ENCODE results near the gene PLPPR2. TPM values are rescaled to one million over a fixed set of nuclear protein-coding genes. Genes with fewer than 3 reads are reported as not detected.
"Not testable (repeated sequence)": the region's sequence is repeated elsewhere in the genome, so short reads cannot be mapped to it uniquely, and the experiment has no call there.

Gene PLPPR2
- total RNA-seq, 1 donor from 2014 or later: 34.2 TPM

DNA sequence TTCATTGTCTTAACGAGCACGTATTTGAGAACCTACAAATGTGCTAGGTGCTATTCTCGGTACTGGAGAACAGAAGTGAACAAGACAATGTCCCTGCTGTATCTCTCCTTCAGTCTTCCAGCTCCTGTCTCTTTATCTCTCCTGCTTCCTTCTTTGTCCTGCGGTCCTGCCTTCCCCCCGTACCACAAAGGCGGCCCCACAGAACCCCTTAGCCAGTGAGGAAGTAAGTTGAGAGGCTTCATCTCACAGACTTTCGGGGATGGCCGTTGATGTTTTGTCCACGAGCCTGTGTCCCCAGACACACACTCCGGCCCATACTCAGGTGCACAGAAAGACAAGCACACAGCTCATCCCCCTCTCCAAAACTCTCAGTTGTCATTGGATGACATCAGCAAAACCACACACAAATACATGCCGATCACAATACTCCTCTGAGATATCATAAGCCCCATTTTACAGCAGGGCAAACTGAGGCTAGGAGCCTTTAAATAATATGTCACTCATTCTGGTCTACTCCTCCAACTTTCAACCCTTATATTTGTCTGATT lies 18.7 kb downstream of the PLPPR2 start:
- no peak for DNase-seq (ENCODE audit: low spot score)

GRCh38 chr19:11374433-11375142 lies 19.4 kb downstream of the PLPPR2 start, which contains the start of gene SWSAP1:
Gene SWSAP1 (plus strand): TSS chr19:11374666. CDS start chr19:11374681, 15 bp downstream.
- DNase-seq (ENCODE audit: low spot score): peak; percentile 99

DNA sequence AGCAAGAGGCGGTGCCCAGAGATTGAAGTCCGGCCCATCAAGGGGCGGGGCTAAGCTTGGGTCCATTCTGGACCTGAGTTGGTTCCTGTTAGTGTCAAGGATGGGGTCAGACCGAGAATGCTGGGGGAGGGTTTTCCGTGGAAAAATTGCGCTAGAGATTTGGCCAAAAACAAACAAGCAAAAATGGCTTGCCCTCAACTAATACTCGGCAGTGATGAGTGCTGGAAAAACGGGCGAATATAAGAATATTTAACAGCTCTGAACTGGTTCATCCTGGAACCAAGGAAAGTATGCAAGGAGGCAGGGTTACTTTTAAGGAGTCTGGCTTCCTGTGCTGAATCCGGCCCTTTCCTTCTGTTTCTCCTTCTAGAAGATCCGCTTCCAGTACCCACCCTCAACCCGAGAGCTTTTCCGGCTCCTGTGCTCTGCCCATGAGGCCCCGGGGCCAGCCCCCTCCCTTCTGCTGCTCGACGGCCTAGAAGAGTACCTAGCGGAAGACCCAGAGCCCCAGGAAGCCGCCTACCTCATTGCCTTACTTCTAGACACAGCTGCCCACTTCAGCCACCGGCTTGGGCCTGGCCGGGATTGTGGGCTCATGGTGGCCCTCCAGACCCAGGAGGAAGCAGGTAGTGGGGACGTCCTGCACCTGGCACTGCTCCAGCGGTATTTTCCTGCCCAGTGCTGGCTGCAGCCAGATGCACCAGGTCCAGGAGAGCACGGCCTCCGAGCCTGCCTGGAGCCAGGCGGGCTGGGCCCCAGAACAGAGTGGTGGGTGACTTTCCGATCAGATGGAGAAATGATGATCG lies 20.1 kb downstream of the PLPPR2 start:
- DNase-seq (ENCODE audit: low spot score): peak; percentile 63

DNA sequence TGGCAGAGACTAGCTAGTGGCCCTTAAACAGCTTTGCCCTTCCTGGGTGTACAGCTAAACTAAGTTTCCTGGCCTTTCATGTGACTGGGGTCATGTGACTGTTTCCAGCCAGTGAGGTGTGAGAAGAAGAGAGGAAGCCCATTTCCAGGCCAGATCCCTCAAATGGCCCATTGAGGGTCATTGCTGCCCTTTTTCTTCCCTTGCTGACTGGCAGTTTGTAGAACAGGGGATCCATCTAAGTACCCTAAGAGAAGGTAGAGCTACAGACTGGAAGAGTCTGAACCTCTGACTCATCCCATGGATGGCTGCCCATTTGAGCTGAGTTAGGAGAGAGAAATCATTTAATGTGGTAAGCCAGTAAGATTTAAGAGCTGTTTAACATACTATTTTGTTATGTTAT lies 22.0 kb downstream of the PLPPR2 start:
- DNase-seq (ENCODE audit: low spot score): no peak

DNA sequence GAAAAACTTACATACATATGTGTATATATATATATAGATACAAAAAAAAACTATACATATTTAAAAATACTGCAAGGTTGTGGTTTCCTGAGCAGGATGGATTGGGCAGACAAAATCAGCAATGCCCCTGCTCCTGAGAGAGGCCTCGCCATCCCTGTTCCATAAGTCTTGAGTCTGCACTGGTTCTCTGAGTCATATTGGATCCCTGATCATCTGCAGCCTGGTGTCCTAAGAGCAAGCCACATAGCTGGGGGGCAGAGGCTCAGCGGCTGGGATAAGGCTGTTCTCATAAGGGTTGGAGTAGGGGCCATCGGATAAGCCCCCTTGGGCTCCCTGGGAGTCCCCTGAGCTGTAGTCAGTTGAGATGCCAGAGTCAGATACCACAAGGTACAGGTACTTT lies 22.5 kb downstream of the PLPPR2 start:
- no peak for DNase-seq (ENCODE audit: low spot score)

DNA sequence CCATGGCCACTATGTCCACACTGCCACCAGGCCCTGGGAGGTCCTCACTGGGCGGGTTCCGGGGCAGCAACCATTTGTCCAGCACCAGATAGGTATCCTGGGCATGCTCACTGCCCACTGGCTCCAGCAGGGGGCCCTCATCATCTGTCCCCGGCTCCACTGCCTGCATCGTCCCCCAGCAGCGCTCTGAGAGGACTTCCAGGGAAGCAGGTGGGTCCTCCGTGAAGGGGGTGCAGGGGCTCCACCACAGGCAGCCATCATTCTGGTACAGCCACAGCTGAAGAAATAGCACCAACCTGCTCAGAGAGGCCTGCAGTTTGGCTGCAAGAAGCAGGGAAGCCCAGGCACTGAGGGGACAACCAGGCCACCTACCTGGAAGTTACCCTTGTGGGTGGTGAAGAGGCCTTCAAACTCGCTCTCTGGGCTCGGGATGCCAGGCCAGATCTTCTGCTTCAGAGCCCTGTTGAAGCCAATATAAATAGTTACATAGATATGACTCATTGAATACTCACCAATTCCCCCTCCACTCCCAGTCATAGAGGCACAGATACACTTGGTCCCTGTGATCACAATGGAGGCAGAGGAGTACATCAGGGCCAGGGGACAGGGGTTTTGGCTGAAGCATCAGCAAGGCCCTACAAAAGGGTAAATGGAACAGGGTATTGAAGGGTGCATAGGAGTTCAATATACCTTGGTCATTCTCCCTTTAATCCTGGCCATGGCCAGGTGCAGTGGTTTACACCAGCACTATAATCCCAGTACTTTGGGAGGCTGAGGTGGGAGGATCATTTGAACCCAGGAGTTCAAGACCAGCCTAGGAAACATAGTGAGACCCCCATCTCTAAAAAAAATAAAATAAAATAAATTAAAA lies 23.3 kb downstream of the PLPPR2 start:
- DNase-seq (ENCODE audit: low spot score): no peak

- DNase-seq (ENCODE audit: low spot score): not testable (repeated sequence)
These were observed 24.1 kb downstream of the PLPPR2 start for GRCh38 chr19:11379269-11379845.

- no peak for DNase-seq (ENCODE audit: low spot score)
These were observed 24.7 kb downstream of the PLPPR2 start for GRCh38 chr19:11379857-11380350.

GRCh38 chr19:11380653-11381537 lies 25.7 kb downstream of the PLPPR2 start:
- DNase-seq (ENCODE audit: low spot score): peak; percentile 96

DNA sequence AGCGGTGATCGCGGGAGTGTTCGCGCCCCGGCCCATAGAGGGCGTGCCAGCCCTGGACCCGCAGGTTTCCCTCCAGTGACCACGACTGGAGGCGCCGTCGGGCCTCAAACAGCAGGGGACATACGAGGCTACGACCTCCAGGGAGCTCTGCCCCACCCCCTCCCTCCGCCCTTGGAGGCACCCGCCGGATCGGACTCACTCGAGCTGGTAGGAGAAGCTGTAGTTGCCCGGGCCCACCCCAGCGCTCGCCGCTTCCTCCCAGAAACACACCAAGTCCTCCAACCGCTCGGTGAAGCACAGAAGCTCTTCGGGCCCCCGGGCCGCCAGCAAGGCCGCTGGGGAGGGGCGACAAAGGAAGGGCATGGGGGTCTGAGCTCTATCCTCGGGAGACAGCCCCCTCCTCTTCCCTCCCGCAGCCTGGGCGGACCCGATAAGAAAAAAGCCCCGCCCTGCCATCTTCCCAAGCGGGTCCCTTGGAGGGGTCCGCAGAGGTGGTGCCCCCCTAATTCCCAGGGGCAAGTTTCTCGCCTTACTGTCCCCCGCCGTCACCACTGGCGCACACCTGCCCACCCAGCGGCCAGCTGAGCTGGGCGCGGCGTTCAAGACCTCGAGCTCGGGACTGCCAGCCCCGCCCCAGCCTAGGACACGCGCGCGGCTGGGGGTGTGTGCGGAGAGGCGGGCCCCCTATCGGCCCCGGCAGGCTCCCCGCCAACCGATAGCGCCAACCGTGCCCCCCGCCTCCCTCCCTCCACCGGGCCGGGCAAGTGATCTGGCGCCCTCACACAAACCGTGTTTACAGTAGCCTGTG lies 27.9 kb downstream of the PLPPR2 start:
- no peak for DNase-seq (ENCODE audit: low spot score)

DNA sequence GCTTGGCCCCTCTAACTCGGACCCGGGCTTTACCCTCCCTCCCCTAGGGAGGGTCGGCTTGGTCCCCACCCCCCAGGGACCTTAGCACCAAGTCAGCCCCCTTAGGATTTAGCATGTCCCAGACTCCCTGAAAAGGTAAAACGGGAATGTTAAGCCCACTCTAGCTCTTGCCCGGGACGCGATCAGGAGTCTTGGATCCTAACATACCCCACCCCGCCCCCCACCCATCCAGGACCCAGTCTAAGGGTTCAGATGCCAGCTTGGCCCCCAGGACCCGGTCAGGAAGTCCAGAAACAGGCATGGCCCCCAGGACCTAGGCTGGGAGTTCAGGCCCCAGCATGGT lies 28.4 kb downstream of the PLPPR2 start:
- DNase-seq (ENCODE audit: low spot score): no peak

GRCh38 chr19:11384778-11385129 lies 29.5 kb downstream of the PLPPR2 start:
- no peak for DNase-seq (ENCODE audit: low spot score)

- no peak for DNase-seq (ENCODE audit: low spot score)
These were observed 32.2 kb downstream of the PLPPR2 start for GRCh38 chr19:11387162-11388034.

DNA sequence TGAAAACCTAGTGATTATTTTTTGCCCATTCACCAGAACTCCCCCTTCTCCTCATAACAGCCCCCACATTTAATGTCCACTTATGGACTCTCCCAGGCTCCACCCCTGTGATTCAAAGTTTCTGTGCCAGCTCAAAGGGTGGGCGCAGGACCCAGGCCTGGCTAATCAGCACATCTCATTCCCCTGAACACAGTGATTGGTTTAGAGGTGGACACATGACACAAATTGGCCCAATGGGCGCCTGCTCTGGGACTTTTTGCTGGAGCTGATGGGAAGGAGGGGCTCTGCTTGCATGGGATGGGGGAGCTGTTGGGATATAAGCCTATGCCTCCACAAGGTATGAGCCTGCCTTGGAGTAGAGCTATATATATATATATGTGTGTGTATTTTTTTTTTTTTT lies 35.1 kb downstream of the PLPPR2 start:
- no peak for DNase-seq (ENCODE audit: low spot score)

DNA sequence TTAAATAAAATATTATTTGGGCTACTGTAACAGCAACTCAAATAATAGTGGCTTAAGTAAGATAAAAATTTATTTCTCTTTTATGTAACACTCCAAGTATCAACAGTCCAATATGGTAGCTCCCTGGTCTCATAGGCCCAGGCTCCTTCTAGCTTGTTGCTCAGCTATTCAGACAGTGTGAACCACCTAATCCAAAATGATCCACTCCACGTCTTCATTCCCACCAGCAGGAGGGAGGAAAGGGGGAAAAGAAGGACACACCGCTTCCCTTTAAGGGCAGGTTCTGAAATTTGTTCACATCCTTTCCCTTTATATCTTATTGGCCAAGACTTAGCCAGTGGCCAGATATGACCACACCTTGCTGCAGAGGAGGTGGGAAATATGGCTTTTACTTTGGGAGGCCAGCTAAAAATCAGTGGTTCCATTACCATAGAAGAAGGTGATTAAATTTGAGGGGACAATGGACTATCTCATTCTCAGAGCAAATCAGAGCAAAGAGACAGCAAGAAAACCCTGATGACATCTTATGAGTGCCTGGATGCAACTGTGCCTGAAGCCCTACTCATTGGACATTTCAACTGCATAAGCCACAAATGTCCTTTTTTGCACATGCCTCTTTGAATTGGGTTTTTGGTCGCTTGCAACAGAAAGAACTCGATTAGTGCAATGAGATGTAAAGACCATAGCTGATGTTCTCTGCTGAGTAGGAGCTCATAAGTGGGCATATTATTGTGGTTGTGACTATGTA lies 35.9 kb downstream of the PLPPR2 start:
- no peak for DNase-seq (ENCODE audit: low spot score)

DNA sequence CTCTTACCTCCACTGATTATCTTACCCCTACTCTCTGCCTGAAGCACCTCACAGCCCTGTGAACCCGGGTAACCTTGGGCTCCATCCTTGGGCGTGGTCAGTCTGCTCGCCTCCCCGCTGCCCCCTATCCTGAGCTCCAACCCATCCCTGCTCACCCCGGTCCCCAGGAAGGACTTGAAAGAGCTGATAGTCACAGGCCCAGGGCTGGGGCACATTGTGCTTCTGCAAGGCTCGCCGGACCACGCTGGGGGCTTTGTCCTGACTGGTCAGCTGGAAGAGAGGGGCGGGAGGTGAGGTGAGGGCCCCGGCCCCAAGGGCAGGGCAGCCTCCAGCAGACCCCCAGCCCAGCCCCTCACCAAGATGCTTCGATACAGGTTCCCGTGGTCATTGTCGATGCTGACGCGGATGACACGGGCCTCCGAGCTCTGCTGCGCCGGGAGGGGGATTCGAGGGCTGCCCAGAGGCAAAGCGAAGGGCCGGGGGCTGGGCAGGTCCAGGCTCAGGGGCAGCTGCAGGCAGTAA lies 41.9 kb downstream of the PLPPR2 start:
- DNase-seq (ENCODE audit: low spot score): no peak

GRCh38 chr19:11399667-11400066 lies 44.4 kb downstream of the PLPPR2 start:
- no peak for DNase-seq (ENCODE audit: low spot score)

- DNase-seq (ENCODE audit: low spot score): no peak
These were observed 45.6 kb downstream of the PLPPR2 start for GRCh38 chr19:11400798-11401197.

Data from mucosa of gallbladder (tissue), 1 donor.